Astrocyte of the hippocampus (primary cell): Measurements from ENCODE around the gene SCD5.
A peak's percentile ranks its signal among the peaks of the same experiment; 100 is the strongest.

Experiments used
- DNase-seq: peaks from one replicate; pipeline ENCODE4 v3.0.0; 2011; ENCODE audit warnings: low read depth, low spot score

SCD5 gene

DNA sequence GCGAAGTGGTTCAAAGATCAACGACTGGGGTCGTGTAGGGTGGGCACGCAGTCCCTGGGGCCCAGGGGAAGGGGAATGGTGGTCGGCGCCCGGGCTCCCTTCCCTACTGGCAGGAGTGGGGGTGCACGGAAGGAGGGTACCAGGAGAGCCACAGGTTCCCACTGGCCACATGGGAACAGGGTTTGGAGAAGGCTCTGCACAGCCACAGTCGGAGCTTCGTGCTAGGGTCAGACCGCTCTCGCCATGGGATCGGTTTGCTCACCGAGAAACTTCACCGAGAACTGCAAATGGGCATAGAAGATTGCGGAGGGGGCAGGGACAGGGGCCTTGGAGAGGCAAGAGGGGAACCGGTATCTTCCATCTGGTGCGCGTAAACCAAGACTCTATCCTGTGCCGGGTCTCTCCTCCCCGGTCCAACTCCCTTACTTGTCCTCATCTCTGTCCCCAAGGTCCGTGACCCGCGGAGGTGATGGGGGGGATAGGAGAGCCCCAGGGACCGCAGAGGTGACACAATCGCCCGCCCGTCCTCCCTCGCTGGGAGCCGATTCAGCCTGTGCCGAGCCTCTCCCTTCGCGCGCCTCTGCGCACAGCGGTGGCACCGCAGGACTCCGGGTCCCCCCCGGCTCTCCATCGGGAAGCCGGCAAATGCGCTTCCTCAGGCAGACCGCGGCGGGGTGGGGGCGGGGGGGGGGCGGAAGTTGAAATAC, 1.0 kb downstream of the SCD5 start:
- peak; percentile 77 for DNase-seq

DNA sequence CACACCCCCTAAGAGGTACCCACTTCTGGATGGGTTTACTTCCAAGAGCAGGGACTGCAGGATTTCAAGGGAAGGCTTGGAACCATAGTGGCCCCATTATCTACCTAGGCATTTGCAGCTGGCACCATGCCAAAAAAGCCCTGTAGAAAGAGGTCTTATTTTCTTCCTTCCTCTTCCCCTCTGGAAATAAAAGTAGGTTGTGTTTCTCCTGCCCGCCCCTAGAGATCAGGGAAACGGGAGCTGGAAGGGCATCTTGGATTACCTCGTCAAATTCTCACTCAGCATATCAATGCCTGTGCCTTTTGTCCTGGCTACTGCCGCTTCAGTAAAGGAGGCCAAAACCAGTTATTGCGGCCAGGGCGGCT, 1.6 kb downstream of the SCD5 start:
- DNase-seq = peak; percentile 64

- no peak for DNase-seq
These were observed 5.5 kb downstream of the SCD5 start for GRCh38 chr4:82792912-82793649.

GRCh38 chr4:82791179-82791578, 7.4 kb downstream of the SCD5 start:
- DNase-seq = no peak

DNA sequence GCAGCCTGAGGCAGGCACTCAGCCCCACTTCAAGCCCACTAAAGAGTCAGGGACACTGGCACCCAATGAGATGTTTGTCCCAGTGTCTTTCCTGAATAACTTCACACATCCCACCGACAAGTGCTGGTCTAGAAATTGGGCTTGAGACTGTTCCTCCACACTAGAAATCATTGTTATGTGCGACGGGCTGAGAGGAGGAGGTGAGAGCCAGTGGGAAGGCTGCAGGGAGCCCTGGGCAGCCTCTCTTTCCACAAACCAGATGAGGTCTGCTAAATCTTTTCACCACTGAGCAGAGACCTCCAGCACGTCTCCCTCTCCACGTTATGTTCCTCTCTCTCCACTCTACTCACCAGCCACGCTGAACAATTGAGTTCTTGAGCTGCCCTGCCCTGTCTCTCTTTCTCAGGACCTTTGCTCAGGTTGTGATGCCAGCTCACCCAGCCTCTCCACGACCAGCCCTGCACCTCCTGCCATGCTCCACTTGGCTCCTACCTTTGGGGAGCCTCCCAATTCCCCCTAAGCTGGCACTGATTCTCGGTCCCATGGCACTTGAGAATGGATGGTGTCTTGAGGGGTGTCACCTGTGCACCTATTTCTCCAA, 8.4 kb downstream of the SCD5 start:
- DNase-seq = no peak

DNA sequence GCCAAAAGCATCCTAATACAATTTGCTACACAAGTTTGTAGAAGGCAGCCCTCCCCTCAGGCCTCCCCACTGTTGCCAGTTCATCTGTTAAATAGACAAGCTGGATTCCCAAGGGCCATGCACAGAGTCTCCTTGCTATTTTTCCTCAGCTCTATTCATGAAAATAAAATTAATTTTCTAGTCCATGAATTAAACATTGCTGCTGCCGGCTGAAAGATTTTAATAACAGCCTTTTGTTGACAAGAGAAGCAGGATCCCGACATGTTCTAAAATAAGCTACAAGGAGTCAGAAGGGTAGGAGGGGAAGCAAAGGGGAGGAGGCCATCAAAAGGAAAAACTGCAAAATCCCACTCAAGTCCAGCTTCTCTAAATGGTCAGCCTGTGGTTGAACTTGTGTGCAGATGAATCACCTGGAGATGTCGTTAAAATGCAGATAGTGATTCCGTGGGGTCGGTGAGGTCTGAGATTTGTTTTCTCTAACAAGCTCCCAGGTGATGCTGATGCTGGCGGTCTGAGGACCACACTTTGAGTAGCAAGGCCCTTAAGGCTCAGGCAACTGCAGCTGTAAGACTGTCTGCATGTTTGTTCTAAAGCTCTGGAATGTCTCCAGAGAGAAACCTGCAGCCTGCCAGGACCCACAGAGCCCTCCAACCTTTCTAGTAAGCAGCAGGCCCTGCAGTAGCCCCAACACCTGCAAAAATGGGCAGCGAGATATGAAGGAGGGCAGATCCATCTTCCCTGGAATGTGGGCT, 9.4 kb downstream of the SCD5 start:
- peak; percentile 46 for DNase-seq

- DNase-seq = peak; percentile 58
These were observed 11.3 kb downstream of the SCD5 start for GRCh38 chr4:82787342-82787741.

DNA sequence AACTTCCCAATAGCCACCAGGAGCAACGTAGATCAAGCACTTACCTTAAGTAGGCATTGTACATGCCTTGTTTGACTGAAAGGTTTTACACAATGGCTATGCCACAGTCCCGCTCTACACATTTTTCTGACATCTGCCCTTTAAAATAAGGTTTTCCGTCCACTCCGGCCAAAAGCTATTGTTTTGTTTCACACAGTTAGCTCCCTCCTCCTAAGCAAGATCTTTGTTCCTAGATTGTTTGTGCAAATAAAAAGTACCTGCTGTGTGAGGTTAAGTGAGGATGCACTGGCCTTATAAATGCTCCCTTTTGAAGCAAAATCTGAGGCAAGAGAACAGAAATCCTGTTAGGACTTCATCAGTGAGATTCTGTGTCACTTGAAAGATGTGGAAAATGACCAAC, 11.8 kb downstream of the SCD5 start:
- no peak for DNase-seq

DNA sequence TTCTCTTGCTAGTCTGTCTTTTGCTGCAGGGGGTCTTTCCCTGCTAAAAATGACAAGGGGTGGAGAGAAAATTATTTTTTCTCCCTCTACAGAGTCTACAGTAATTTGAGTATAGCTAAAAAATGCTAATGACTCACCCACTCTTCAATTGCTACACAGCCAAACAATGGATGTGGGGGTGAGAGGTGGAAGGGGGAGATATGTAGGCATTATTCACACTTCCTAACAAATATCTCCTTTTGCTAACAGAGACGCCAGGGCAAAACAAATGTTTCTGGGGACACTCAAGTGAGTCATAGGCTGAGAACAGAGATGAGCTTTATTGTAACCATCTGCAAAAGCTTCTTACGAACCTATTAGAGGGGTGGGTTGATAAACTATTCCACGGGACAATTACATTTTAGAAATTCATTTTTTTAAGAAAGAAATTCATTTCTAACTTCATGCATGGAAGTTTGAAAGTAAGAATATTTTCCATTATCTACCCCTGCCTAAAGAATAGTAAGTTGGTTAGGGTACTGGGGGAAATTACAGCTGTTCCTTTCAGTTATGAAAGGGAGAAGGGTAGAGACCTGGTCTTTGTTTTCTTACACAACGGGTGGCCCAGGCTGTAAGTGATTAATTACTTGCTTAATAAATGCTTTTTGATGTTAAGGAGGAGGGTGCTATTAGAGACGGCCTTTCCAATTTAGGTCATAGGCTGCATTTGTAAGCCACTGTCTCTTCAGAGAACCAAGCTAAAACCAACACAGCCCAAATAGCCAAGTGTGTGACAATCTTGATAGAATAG, 12.8 kb downstream of the SCD5 start:
- DNase-seq = peak; percentile 80

GRCh38 chr4:82784681-82785610, 13.7 kb downstream of the SCD5 start:
- DNase-seq = peak; percentile 53

DNA sequence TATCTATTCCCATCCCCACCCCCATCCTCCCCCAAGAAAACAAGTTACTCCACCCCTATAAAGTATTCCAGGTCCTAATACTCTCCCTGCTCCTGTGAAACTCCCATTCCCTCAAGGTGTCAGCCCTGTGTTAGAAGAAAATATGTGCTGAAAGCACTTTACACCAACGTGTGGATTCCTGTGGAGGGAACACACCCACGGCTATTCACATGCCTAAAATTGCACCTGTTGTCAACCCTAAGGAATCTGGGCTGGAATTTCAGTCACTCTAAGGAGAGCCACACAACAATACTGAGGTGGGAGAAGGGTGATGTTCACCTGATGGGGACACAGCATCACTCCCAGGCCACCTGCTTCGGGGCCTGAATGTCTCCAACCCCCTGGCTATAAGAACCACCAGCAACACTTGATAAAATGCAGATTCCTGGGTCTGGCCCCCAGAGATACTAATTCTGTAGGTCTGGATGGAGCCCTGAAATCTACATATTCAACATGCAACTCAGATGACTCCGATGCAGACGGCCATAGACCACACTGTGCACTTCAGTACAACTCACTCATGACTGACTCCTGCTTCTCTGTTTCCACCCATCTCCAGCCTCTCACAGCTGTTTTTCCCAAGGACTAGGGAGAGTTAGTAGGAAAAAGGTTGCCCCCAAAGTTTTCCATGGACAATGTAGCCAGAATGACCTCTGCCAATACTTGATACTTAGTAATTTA, 15.8 kb downstream of the SCD5 start:
- DNase-seq = peak; percentile 47

- DNase-seq = peak; percentile 87
These were observed 17.8 kb downstream of the SCD5 start for GRCh38 chr4:82780752-82781231.

GRCh38 chr4:82780170-82780751, 18.3 kb downstream of the SCD5 start:
- no peak for DNase-seq

- peak; percentile 38 for DNase-seq
These were observed 19.6 kb downstream of the SCD5 start for GRCh38 chr4:82779032-82779431.

GRCh38 chr4:82777857-82778525, 20.6 kb downstream of the SCD5 start:
- no peak for DNase-seq

- DNase-seq = peak; percentile 60
These were observed 21.6 kb downstream of the SCD5 start for GRCh38 chr4:82776925-82777542.

GRCh38 chr4:82775243-82775642, 23.4 kb downstream of the SCD5 start:
- no peak for DNase-seq

DNA sequence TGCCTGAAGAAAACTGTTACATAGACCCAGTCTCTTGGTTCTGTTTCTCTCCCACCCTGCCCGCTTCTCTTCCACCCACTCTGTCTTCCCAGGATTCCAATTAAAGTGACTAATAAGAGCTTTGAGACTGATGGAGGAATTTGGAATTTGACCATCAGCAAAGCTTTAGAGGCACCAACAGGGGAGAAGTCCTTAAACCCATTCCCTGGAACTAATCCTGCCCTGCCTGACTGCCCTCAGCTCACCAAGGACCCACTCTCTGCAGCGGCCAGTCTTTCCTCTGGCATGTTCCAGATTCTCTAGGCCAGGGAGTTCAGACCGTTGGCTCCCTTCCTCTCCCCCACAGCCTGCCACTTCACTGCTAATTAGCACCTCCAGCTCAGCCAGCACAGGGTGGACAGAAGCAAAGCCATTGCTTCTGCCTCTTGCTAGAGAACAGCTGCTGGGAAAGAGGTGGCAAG, 23.9 kb downstream of the SCD5 start:
- peak; percentile 86 for DNase-seq
